HUES6 (cell line): ENCODE data around the gene DVL1.

Source experiments
- H3K27ac ChIP-seq: 2 replicates; pipeline ENCODE4 v1.7.0; 2013; ENCODE audit warnings: low read depth, mild to moderate bottlenecking, low read length, inconsistent platforms
- H3K27me3 ChIP-seq: 2 replicates; pipeline ENCODE4 v1.6.1; 2013; ENCODE audit warnings: low read length; ENCODE audit not compliant: control insufficient read depth, insufficient read depth
- H3K36me3 ChIP-seq: 2 replicates; pipeline ENCODE4 v1.6.1; 2013; ENCODE audit warnings: low read length; ENCODE audit not compliant: control insufficient read depth, insufficient read depth
- H3K4me1 ChIP-seq: 2 replicates; pipeline ENCODE4 v1.6.1; 2013; ENCODE audit warnings: low read length; ENCODE audit not compliant: control insufficient read depth, insufficient read depth
- H3K4me3 ChIP-seq: 2 replicates; pipeline ENCODE4 v1.5.1; 2013; ENCODE audit warnings: low read depth, low read length
- H3K9ac ChIP-seq: one replicate; pipeline ENCODE4 v1.6.1; 2013; ENCODE audit warnings: mild to moderate bottlenecking, low read length
- H3K9me3 ChIP-seq: 2 replicates; pipeline ENCODE4 v1.6.1; 2013; ENCODE audit warnings: low read depth, low read length; ENCODE audit not compliant: control insufficient read depth, insufficient read depth

DVL1 gene

DNA sequence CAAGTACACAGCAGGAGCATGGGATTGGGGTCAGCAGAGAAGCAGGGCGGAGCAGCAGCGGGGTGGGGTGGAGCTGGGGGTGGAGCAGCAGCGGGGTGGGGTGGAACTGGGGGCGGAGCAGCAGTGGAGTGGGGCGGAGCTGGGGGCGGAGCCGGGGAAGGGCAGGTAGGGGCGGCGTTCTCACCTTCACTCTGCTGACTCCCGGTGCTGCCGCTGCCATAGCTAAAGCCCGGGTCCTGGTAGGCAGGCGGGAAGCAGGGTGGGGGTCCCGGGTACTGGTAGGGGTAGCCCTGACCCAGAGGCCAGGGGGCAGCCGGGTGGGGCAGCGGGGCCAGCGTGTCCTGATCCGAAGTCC lies 11.4 kb downstream of the DVL1 start:
- Histone ChIP-seq H3K9ac (no peak overlapping the region), H3K4me3 (no peak overlapping the region), H3K36me3 (peaks cover 39% of the 10 kb centered on the region), H3K27ac (no peak overlapping the region), H3K27me3 (no peaks in the 10 kb centered on the region), H3K4me1 (no peaks in the 10 kb centered on the region), H3K9me3 (no peaks in the 10 kb centered on the region)

DNA sequence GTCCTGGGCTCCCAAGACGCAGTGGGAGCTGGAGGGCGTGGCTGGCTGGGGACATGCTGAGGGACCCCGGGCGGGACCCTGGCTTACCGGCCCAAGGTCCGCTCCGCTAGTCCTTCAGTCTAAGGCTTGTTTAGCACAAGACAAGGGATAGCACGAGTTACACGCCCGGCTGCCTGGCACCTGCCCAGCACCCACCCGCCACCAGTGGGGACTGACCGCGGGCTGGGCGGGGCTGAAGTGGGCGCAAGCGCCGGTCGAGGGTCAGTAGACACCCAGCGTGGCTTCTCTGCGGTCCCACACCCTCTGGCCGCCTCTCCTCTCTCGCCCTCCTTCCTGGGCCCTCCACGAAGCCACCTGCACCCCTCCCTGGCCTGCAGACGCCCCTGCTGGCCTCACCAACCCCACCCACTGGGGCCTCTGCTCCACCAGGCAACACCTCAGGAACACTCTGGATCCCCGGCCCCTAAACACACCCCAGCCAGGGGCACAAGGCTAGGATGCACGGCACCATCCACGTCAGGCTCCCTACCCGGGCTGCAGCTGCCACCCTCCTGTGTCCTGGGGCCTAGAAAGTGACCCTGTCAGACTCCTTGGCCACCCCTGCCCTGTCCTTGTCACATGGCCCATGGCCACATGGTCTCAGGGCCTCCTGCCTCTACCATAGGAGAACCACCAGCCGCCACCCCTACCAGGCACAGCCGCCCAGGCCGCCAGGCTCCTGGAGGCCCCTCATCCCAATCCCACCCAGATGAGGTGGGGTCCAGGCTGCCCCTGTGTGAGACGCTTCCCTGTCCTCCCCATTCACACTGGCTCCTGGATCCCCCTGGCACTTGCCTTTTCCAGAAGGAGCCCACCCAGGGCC lies 12.1 kb downstream of the DVL1 start:
- peaks cover 39% of the 10 kb centered on the region for H3K36me3 ChIP-seq
- H3K4me1 ChIP-seq, result no peaks in the 10 kb centered on the region
- no peak overlapping the region for H3K9ac ChIP-seq
- no peak overlapping the region for H3K4me3 ChIP-seq
- no peak overlapping the region for H3K27ac ChIP-seq
- no peaks in the 10 kb centered on the region for H3K27me3 ChIP-seq
- H3K9me3 ChIP-seq, result no peaks in the 10 kb centered on the region

DNA sequence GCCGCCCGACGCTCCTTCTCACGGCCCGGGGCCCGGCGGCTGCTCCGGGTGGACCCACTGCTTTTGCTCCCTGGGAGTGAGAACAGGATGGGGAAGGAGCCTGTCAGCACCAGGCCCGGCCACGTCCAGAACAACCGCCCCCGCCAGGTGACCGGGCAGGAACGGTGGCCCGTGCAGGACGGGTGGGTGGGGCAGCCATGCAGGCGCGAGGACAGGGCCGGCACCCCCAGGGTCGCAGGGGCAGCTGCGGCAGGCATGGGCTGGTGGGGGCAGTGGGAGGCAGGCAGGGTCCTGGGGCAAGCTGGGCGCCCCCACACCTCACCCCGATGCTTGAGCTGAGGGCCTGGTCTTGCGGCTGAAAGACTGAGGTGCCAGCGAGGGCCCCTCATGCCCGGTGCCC lies 12.8 kb downstream of the DVL1 start:
- H3K27ac ChIP-seq, result no peak overlapping the region
- no peaks in the 10 kb centered on the region for H3K27me3 ChIP-seq
- no peaks in the 10 kb centered on the region for H3K9me3 ChIP-seq
- peaks cover 34% of the 10 kb centered on the region for H3K36me3 ChIP-seq
- H3K9ac ChIP-seq, result no peak overlapping the region
- no peaks in the 10 kb centered on the region for H3K4me1 ChIP-seq
- no peak overlapping the region for H3K4me3 ChIP-seq

DNA sequence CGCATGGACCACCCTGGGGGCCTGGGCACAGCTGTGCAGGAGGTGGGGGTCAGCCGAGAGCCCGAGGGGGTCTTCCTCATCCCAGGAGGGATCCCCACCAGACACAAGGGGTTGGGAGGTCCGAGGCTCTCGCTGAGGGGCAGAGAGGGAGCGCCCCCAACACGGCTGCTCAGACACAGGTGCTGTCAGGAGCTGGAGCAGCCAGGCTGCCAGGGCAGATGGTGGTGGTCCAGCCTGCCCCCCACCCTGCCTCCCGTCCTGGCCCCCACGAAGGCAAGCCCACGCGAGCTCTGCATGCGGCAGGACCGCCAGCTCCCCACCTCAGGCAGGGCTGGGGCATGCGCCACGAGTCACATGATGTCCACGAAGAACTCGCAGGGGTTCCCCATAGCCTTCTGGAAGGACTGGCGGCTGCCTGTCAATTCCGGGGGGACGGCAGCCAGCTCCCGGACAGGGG lies 13.4 kb downstream of the DVL1 start:
- Histone ChIP-seq H3K4me1 (no peaks in the 10 kb centered on the region), H3K9me3 (no peaks in the 10 kb centered on the region), H3K27ac (no peak overlapping the region), H3K36me3 (peaks cover 28% of the 10 kb centered on the region), H3K9ac (no peak overlapping the region), H3K27me3 (no peaks in the 10 kb centered on the region), H3K4me3 (no peak overlapping the region)

DNA sequence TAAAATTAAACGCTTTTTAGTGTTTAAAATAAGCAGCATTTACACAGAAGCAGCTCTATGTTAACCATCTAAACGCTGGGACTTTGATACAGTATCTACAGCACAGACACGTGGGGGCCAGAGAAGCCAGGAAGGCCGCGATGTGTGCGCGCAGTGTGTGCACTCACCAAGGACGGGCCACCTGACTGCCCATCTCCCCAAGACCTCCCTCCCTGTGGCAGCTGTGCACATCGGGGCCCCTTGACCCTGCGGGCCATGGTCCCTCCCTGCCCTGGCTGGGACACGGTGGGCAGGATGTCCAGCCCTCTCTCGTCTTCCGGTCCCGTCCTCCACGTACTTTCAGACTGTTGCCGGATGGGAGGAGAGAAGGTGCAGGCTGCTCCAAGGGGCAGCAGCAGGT lies 13.9 kb downstream of the DVL1 start:
- Histone ChIP-seq H3K4me1 (no peaks in the 10 kb centered on the region), H3K9me3 (no peaks in the 10 kb centered on the region), H3K9ac (no peak overlapping the region), H3K4me3 (no peak overlapping the region), H3K27me3 (no peaks in the 10 kb centered on the region), H3K36me3 (peaks cover 22% of the 10 kb centered on the region), H3K27ac (no peak overlapping the region)

DNA sequence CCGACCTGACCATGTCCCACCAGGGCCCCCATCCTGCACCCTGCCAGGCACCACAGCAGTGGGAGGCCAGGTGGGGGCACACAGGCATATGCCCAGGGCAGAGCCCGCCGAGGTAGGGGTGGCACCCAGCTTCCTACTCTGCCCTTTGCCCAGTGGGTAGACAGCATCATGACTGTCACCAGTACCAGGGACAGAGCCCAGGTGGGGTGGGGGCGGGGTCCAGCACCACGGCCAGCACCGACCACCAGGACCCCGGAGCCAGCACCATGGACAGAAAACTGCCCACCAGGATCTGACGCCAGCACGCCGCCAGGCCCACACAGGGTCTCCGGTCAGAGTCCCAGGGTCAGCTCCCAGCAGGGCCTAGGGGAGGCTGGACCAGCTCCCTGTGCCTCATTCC lies 14.4 kb downstream of the DVL1 start:
- H3K4me3 ChIP-seq, result no peak overlapping the region
- no peaks in the 10 kb centered on the region for H3K4me1 ChIP-seq
- H3K27ac ChIP-seq, result no peak overlapping the region
- H3K27me3 ChIP-seq, result no peaks in the 10 kb centered on the region
- H3K9ac ChIP-seq, result no peak overlapping the region
- no peaks in the 10 kb centered on the region for H3K9me3 ChIP-seq
- H3K36me3 ChIP-seq, result peaks cover 18% of the 10 kb centered on the region

DNA sequence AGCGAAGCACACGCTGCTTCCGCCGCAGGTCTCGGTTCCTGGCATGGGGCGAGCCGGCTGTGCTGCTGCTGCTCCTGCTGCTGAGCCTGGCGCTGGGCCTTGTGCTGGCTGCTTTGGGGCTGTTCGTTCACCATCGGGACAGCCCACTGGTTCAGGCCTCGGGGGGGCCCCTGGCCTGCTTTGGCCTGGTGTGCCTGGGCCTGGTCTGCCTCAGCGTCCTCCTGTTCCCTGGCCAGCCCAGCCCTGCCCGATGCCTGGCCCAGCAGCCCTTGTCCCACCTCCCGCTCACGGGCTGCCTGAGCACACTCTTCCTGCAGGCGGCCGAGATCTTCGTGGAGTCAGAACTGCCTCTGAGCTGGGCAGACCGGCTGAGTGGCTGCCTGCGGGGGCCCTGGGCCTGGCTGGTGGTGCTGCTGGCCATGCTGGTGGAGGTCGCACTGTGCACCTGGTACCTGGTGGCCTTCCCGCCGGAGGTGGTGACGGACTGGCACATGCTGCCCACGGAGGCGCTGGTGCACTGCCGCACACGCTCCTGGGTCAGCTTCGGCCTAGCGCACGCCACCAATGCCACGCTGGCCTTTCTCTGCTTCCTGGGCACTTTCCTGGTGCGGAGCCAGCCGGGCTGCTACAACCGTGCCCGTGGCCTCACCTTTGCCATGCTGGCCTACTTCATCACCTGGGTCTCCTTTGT lies 15.5 kb downstream of the DVL1 start:
- Histone ChIP-seq H3K27me3 (no peaks in the 10 kb centered on the region), H3K4me1 (no peaks in the 10 kb centered on the region), H3K4me3 (no peak overlapping the region), H3K9ac (no peak overlapping the region), H3K36me3 (peaks cover 11% of the 10 kb centered on the region), H3K27ac (no peak overlapping the region), H3K9me3 (no peaks in the 10 kb centered on the region)

DNA sequence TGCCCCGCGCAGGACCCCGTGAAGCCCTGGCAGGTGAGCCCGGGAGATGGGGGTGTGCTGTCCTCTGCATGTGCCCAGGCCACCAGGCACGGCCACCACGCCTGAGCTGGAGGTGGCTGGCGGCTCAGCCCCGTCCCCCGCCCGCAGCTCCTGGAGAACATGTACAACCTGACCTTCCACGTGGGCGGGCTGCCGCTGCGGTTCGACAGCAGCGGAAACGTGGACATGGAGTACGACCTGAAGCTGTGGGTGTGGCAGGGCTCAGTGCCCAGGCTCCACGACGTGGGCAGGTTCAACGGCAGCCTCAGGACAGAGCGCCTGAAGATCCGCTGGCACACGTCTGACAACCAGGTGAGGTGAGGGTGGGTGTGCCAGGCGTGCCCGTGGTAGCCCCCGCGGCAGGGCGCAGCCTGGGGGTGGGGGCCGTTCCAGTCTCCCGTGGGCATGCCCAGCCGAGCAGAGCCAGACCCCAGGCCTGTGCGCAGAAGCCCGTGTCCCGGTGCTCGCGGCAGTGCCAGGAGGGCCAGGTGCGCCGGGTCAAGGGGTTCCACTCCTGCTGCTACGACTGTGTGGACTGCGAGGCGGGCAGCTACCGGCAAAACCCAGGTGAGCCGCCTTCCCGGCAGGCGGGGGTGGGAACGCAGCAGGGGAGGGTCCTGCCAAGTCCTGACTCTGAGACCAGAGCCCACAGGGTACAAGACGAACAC lies 16.3 kb downstream of the DVL1 start:
- Histone ChIP-seq H3K4me1 (no peaks in the 10 kb centered on the region), H3K9me3 (no peaks in the 10 kb centered on the region), H3K27me3 (no peaks in the 10 kb centered on the region), H3K27ac (no peak overlapping the region), H3K36me3 (peaks cover 5% of the 10 kb centered on the region; the same call in 1 of the 2 replicates), H3K4me3 (no peak overlapping the region), H3K9ac (no peak overlapping the region)

DNA sequence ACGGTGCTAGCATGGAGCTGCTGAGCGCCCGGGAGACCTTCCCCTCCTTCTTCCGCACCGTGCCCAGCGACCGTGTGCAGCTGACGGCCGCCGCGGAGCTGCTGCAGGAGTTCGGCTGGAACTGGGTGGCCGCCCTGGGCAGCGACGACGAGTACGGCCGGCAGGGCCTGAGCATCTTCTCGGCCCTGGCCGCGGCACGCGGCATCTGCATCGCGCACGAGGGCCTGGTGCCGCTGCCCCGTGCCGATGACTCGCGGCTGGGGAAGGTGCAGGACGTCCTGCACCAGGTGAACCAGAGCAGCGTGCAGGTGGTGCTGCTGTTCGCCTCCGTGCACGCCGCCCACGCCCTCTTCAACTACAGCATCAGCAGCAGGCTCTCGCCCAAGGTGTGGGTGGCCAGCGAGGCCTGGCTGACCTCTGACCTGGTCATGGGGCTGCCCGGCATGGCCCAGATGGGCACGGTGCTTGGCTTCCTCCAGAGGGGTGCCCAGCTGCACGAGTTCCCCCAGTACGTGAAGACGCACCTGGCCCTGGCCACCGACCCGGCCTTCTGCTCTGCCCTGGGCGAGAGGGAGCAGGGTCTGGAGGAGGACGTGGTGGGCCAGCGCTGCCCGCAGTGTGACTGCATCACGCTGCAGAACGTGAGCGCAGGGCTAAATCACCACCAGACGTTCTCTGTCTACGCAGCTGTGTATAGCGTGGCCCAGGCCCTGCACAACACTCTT lies 17.0 kb downstream of the DVL1 start:
- Histone ChIP-seq H3K27me3 (no peaks in the 10 kb centered on the region), H3K9me3 (no peaks in the 10 kb centered on the region), H3K27ac (no peak overlapping the region), H3K4me3 (no peak overlapping the region), H3K36me3 (peaks cover 10% of the 10 kb centered on the region; the same call in 1 of the 2 replicates), H3K9ac (no peak overlapping the region), H3K4me1 (no peaks in the 10 kb centered on the region)

DNA sequence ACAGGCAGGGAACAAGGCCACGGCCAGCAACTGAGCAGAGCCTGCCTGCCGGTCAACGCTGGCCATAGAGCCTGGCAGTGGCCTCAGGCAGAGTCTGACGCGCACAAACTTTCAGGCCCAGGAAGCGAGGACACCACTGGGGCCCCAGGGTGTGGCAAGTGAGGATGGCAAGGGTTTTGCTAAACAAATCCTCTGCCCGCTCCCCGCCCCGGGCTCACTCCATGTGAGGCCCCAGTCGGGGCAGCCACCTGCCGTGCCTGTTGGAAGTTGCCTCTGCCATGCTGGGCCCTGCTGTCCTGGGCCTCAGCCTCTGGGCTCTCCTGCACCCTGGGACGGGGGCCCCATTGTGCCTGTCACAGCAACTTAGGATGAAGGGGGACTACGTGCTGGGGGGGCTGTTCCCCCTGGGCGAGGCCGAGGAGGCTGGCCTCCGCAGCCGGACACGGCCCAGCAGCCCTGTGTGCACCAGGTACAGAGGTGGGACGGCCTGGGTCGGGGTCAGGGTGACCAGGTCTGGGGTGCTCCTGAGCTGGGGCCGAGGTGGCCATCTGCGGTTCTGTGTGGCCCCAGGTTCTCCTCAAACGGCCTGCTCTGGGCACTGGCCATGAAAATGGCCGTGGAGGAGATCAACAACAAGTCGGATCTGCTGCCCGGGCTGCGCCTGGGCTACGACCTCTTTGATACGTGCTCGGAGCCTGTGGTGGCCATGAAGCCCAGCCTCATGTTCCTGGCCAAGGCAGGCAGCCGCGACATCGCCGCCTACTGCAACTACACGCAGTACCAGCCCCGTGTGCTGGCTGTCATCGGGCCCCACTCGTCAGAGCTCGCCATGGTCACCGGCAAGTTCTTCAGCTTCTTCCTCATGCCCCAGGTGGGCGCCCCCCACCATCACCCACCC lies 17.9 kb downstream of the DVL1 start, which contains the start of gene TAS1R3:
Gene TAS1R3 (plus strand): TSS at position 213 of the 898 bp plus-strand sequence. CDS start 66 bp downstream, at position 279.
- H3K36me3 ChIP-seq, result peaks cover 10% of the 10 kb centered on the region; the same call in 1 of the 2 replicates
- H3K27ac ChIP-seq, result no peak within 1 kb of the TSS
- H3K4me1 ChIP-seq, result no peaks in the 10 kb centered on the region
- H3K4me3 ChIP-seq, result no peak within 1 kb of the TSS
- no peak within 1 kb of the TSS for H3K9ac ChIP-seq
- H3K9me3 ChIP-seq, result no peaks in the 10 kb centered on the region
- H3K27me3 ChIP-seq, result no peaks in the 10 kb centered on the region
